Umbilical cord (tissue), 2 donors: ENCODE measurements around the gene GPC2. TPM values are rescaled to one million over a fixed set of nuclear protein-coding genes. Genes with fewer than 3 reads are reported as not detected.
"Not testable (repeated sequence)": the region's sequence is repeated elsewhere in the genome, so short reads cannot be mapped to it uniquely, and the experiment has no call there.

Experiments
- DNase-seq: peaks from one replicate; pipeline ENCODE4 v3.0.0-alpha.2; 2015; ENCODE audit warnings: low spot score
- total RNA-seq: library from RNA; depleted of rRNA; stranded (reverse); fragments of >200 nt; gene quantifications from one replicate; pipeline ENCODE4 v1.2.3, GENCODE V29; 2014; ENCODE audit warnings: low replicate concordance; ENCODE audit not compliant: insufficient read depth

Gene GPC2, protein sequence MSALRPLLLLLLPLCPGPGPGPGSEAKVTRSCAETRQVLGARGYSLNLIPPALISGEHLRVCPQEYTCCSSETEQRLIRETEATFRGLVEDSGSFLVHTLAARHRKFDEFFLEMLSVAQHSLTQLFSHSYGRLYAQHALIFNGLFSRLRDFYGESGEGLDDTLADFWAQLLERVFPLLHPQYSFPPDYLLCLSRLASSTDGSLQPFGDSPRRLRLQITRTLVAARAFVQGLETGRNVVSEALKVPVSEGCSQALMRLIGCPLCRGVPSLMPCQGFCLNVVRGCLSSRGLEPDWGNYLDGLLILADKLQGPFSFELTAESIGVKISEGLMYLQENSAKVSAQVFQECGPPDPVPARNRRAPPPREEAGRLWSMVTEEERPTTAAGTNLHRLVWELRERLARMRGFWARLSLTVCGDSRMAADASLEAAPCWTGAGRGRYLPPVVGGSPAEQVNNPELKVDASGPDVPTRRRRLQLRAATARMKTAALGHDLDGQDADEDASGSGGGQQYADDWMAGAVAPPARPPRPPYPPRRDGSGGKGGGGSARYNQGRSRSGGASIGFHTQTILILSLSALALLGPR
- total RNA-seq, result 0.72 TPM

DNA sequence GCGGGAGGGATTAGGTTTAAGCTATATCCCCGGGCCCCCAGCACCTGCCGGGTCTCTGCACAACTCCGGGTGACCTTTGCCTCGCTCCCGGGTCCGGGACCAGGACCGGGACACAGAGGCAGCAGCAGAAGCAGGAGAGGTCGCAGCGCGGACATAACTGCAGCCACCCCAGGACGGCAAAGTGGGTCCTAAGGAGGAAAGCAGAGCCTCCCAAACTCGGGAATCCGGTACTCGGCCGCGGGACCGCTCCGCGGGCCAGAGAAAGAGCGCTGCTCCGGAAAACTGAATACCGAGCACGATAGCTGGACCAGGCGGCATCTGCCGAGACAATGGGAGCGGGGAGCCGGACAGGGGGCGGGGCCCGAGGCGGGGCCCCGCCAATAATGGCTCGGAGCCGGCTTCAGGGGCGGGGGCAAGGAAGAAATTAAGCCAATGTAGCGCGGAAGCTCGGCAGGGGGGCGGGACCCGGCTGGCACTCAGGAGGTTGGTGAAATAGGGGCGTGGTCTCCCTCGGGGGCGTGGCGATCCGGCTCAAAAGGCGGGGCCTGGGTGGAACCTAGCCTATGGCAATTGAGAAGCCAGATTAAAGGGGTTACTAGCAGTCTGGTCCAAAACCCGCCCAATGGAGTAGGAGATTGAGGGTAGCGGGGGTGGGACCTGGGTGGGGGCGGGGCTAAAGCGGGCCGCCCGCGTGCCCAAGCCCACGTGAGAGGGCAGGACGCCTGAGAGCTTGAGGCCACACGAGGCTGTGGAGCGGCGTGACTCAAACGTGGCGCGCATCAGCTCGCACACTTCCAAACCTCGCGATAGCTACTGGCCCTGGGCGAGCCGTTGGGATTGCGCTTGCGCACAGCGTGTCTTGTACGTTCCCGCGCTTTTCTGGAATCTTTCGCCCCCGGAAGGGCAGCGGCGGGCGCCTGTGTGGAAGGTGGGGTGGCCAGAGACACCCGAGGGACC, at the start of gene GPC2, which contains the start of gene STAG3:
GPC2 (minus strand) TSS at position 337 of the 957 bp plus-strand sequence; CDS start at position 155, 182 bp downstream.
STAG3 (plus strand) TSS at position 874 of the 957 bp plus-strand sequence. CDS start 2,639 bp downstream, outside the sequence.
- peak; percentile 94 for DNase-seq

DNA sequence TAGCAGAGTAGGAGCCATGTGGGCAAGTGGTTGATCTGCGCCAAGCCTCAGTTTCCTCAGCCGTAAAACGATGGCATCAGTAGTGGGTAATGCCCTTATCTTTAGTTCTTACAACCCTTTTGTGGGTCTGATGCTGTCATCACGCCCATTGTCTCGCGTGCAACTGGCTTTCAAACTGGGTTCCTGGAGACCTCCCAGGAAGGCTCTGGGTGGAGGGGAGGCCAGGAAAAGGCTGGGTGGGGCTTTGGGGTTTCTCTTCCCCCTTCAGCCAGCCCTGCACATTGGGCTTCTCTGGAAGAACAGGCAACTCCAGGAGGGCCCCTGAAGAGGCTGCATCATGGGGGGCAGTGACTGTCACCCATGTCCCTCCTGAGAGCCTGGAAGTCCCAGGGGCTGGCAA, 47.7 kb upstream of the GPC2 start:
- not testable (repeated sequence) for DNase-seq

DNA sequence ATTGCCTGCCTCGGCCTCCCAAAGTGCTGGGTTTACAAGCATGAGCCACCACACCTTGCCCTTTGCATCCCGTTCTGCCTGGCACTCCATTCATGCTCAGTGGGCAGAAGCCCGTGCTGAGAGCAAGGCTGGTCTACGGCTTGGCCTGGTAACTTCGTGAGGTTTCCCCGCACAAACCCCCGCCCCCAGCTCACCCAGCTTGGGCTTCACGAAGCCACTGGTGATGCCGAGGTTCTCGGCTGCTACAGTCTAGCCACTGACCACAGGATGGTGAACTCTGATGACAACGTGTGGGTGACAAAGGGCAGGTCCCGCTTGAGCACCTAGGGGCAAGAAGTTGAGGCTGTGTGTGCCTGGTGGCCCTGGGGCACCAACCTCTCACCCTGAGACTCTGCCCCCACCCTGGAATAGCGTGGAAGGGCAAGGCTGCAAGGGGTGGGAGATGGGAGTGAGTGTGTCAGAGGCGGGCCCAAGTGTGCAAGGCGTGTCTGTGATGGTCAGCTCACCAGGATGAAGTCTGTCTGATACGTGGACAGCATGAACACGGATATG, 46.3 kb upstream of the GPC2 start:
- not testable (repeated sequence) for DNase-seq

DNA sequence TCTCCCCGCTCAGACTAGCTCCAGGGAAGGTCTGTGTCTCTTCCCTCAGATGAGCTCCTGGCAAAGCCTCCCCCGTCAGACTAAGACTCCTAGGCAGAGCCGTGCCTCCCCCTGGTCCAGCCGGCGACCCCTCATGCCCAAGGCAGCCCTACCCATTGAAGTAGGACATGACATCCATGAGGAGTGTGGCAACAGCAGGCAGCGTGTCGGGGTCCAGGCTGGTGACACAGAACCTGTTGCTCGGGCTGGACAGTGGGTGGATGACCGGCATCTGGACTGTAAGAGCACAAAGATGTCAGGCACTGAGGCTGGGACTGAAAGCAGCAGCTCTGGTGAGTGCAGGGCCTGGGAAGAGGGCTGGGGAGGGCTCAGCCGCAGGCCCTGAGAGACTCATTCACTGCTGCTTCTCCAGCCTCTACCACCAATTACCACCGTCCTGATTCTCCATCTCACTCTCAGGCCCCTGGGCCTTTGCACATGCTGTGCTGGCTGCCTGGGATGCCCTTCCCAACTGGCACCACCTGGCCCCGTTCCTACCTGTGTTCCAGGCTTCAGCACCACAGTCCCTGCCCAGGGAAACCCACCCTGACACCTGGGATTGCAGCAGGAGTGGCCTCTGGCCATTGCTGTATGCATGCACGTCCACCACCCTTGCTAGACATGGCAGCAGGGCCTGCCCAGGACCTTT, 45.4 kb upstream of the GPC2 start:
- no peak for DNase-seq

DNA sequence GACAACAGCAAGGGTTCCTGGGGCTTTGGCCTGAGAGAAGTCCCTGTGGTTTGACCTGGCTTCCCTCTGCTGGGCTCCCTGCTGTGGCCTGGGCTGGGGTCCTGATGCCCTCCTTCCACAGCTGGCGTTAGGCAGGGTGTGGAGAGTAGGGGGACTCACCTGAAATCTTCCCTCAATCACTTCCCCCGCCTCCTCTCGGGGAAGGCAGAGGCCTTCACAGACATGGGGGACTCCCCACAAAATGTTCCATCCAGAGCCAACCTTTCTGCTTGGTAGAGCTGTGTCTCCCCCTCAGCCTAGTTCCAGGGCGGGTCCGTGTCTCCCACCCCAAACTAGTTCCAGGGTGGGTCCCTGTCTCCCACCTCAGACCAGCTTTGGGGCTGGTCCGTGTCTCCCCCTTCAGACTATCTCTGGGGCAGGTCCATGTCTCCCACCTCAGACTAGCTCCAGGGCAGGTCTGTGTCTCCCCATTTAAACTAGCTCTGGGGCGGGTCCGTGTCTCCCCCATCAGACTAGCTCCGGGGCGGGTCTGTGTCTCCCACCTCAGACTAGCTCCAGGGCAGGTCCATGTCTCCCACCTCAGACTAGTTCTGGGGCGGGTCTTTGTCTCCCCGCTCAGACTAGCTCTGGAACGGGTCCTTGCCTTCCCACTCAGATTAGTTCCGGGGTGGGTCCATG, 44.7 kb upstream of the GPC2 start:
- no peak for DNase-seq

DNA sequence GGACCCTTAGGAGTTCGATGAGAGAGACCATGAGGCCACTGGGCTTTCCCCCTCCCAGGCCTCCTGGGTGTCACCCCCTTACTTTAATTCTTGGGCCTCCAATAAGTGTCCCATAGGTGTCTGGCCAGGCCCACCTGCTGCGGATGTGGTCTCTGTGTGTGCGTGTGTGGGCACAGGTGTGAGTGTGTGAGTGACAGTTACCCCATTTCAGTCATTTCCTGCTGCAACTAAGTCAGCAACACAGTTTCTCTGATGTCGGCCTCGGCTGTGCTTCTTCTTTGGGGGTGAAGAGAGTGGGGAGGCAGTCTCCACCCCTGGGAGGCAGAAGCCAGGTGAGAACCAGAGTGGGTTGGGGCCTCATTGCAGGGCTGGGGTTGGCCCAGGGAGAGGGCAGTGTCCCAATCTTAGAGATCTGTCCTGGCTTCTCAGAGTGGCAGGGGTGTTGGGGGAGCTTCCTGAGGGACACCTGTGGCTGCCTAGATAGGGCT, 44.1 kb upstream of the GPC2 start:
- DNase-seq, result no peak

DNA sequence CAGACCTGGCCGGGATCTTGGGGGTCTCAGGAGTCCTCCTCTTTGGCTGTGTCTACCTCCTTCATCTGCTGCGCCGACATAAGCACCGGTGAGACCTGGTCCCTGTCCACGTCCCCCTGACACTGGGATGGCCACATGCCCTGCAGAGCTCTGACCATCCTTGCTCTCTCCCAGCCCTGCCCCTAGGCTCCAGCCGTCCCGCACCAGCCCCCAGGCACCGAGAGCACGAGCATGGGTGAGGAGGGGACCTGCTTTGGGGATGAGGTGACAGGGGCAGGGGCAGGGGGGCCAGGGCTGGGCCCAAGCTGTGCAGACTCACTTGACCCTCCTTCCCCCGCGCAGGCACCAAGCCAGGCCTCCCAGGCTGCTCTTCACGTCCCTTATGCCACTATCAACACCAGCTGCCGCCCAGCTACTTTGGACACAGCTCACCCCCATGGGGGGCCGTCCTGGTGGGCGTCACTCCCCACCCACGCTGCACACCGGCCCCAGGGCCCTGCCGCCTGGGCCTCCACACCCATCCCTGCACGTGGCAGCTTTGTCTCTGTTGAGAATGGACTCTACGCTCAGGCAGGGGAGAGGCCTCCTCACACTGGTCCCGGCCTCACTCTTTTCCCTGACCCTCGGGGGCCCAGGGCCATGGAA, 43.5 kb upstream of the GPC2 start:
- DNase-seq, result no peak

DNA sequence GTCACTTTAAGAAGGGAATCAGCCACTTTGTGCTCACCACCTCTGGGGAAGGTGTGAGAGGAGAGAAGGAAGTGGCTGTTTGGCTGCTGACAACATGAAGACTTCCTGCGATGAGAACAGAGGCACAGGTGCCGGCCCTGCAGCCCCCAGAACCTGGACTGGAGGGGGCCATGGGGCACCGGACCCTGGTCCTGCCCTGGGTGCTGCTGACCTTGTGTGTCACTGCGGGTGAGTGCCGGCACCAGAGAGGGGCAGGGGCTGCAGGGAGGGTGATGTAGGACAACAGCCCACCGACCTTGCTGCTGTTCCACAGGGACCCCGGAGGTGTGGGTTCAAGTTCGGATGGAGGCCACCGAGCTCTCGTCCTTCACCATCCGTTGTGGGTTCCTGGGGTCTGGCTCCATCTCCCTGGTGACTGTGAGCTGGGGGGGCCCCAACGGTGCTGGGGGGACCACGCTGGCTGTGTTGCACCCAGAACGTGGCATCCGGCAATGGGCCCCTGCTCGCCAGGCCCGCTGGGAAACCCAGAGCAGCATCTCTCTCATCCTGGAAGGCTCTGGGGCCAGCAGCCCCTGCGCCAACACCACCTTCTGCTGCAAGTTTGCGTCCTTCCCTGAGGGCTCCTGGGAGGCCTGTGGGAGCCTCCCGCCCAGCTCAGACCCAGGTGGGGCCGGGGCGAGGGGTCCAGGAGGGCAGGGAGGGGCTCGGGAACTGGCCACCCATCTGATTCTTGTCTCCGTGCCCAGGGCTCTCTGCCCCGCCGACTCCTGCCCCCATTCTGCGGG, 42.8 kb upstream of the GPC2 start, which contains the start of gene PVRIG:
PVRIG (plus strand) TSS at position 149 of the 785 bp plus-strand sequence; CDS start at position 171, 22 bp downstream.
- not testable (repeated sequence) for DNase-seq

DNA sequence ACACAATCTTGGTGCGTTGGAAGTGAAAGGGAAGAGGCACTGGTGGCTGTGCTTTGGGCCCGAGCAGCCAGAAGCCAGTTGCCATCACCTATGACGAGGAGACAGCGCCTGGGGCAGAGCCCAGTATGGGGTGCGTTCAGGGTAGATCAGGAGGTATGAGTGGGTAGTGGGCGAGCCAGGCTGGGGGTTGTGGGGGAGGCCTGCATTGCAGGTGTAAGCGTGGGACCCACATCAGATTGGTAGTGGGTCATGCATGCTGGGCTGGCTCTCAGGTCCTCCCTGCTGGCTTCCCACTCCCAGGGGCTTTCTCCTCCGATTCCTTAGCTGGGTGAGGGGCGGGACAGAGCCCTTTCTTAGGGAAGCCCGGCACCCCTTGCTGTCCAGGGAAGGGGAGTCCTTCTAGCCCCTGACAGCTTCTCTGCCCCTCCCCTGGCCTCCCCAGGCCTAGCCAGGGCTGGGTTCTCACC, 42.1 kb upstream of the GPC2 start:
- no peak for DNase-seq

DNA sequence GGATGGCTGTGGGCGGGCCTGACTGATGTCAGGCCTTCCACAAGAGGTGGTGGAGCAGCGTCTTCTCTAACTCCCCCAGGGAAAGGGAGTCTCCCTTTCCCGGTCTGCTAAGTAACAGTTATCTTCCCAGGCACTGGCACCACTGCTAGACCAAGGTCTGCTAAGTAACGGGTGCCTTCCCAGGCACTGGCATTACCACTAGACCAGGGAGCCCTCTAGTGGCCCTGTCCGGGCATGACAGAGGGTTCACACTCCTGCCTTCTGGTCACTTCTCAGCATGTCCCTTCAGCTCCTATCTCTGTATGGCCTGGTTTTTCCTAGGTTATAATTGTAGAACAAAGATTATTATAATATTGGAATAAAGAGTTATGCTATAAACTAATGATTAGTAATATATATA, 40.8 kb upstream of the GPC2 start:
- DNase-seq, result not testable (repeated sequence)

DNA sequence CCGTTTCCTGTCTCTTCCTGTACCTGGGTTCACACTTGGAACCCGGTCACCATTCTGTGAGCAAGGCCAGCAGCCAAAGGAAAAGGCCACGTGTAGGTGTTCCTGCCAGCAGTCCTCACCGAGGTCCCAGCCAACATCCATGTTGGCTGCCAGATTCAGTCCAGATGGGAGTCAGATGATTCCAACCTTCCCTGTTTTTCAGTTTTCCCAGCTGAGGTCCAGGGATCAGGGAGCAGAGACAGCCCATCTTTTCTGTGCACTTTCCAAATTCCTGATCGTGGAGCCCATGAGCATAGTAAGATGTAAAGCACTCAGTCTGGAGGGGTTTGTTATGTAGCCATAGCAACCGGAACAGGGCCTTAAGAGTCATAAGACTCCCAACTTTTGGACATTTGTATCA, 38.7 kb upstream of the GPC2 start:
- peak; percentile 52 for DNase-seq

DNA sequence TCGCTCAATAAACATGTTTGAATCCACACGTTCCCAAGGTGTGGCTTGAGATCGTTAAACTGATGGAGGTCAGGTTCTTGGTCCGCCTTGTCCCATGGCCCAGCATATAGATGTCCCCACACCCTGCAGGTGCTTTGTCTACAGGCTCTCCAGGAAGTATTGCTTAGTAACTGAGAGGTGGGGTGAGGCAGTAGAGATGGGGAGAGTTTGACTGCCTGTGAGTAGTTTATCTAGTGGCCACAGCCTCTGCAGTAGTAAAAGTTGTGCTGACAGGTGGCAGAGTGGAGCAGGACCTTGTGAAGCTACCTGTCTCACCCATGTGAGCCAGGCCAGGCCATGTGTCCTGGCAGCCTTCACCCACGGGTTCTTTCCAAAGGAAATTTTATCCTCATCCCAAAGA, 37.2 kb upstream of the GPC2 start:
- not testable (repeated sequence) for DNase-seq

DNA sequence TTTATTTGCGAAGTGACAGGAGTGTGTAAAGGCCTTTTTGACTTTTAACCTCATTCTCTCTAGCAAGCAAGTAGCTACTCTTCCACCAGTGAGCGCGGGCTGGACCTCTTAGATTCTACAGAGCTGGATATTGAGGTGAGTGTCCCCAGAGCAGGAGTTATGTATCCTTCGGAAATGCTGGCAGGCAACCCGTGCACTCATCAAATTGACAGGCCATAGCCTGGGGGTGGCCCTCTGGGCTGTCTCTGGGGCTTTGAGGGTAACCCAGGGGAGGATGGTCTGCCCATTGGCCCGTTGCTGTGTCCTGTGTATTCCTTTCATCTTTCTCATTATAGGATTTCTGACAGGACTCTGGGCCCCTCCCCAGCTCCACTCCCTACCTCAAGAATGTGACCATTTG, 36.5 kb upstream of the GPC2 start:
- no peak for DNase-seq

DNA sequence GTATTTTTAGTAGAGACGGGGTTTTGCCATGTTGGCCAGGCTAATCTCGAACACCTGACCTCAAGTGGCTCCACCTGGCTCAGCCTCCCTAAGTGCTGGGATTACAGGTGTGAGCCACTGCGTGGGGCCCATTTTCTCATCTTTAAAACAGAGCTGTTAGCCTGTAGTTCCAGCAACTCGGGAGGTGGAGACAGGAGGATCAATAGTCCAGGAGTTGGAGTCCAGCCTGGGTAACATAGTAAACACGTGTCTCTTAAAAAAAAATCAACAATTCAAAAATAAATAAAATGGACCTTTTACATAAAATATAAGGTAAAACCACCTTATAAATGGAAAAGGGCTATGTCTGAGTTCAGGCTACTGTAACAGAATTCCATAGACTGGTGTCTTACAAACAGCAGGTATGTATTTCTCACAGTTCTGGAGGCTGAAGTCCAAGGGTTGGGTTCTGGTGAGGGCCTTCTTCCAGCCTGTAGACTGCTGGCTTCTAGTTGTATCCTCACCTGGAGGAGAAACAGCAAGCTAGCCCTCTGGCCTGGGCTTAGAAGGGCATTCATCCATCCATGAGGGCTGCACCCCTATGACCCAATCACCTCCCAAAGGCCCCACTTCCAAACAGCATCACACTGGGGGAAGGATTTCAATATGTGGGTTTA, 35.6 kb upstream of the GPC2 start:
- DNase-seq, result no peak

DNA sequence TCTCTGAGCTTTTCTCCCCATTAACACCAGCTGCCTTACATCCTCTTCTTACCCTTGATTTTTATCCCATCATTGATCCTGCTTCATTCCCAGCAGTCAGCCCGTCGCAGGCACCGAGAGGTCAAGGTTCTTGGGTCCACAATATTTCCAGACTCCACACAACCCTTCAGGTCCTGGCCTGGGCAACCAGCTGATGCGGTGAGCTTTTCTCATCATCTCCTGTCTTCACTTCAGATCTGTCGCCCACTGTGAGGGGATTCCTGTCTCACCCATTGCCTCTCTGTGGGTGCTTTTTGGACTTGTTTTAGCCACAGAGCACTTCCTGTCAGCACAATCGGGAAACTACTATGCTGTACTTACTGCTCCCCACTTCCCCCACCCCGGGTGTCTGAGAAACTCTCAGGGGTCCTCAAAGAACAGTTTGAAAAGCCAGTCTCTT, 34.2 kb upstream of the GPC2 start:
- no peak for DNase-seq

DNA sequence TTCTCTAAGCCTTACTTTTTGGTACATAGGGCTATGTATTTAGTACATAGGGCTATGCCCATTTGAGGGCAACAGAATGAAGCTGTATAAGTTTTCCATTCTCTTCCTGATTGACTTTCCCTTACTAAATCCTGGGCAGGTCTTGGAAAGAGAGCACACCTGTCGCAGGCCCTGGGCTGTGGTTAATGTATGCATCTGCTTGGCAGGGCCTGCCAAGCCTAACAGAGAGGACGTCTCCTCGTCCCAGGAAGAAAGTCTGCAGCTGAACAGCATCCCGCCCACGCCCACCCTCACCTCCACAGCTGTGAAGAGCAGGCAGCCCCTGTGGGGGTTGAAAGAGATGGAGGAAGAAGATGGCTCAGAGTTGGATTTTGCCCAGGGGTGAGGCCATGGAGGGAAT, 33.6 kb upstream of the GPC2 start:
- no peak for DNase-seq

DNA sequence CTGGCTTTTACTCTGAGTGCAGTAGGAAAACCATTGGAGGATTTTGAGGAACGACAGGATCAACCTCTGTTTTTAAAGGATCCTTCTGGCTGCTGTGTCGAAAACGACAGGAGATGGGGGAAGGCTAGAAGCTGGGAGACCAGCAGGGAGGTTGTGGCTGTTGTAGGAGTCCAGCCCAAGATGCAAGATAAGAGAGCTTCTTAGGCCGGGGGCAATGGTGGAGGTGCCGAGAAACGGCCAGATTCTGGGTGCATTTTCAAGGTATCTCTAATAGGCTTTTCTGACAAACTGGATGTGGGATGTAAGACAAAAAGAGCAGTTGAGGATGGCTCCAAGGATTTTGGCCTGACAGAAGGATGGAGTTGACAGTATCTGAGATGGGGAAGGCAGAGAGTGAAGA, 32.3 kb upstream of the GPC2 start:
- DNase-seq, result no peak

DNA sequence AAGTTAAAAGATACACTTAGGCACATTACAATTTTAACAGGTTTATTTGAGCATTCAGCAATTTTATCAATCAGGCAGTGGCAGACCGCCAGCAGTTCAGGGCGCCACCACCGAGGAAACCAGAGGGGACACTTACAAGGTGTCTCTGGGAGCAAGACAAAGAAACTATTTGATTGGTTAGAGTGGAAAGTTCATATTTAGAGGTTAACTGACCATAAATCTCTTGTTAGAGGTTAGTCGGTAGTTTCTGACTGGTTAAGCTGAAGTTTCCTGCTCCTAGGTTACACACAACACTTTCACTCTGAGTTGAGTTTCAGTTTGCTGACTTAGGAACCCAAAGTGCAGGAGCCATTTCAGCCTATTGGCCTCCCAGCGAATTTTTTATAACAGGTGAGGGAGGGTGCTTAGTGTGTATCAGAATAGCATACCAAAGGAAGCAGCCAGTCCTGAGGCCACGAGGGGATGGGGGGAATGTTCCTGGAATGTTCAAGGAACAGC, 31.8 kb upstream of the GPC2 start:
- no peak for DNase-seq
